Esophagus squamous epithelium (tissue), 5 donors: Measurements from ENCODE around the gene MAB21L4. TPM values are rescaled to one million over a fixed set of nuclear protein-coding genes. Genes with fewer than 3 reads are reported as not detected.

Source experiments
- DNase-seq: peaks from one replicate; lab custom pipeline; 2025; lab: John Stamatoyannopoulos, UW
- H3K27ac ChIP-seq, 4 donors: fragments of 200-600 bp; sonication (generic); one replicate each; pipeline ENCODE4 v1.5.1; 2016 to 2019; ENCODE audit warnings: mild to moderate bottlenecking in 1 of 4
- H3K27me3 ChIP-seq, 4 donors: fragments of 200-600 bp; sonication (generic); 1 replicate in 3 of 4; 2 replicates in 1 of 4; pipeline versions ENCODE4 v1.5.1 to v1.6.0; 2017 to 2021; ENCODE audit warnings: antibody characterized with exemption in 1 of 4
- H3K36me3 ChIP-seq, 3 donors: fragments of 200-600 bp; sonication (generic); one replicate each; pipeline ENCODE4 v1.5.1; 2016 to 2019
- H3K4me1 ChIP-seq, 3 donors: fragments of 200-600 bp; sonication (generic); one replicate each; pipeline ENCODE4 v1.5.1; 2017 to 2019
- H3K4me3 ChIP-seq, 4 donors: fragments of 200-600 bp; sonication (generic); 1 replicate in 3 of 4; 2 replicates in 1 of 4; pipeline ENCODE4 v1.5.1; 2016 to 2019; ENCODE audit warnings: mild to moderate bottlenecking in 2 of 4, moderate library complexity in 1 of 4
- H3K9me3 ChIP-seq, 3 donors: fragments of 200-600 bp; sonication (generic); one replicate each; pipeline ENCODE4 v1.5.1; 2016 to 2019
- CTCF ChIP-seq, 6 experiments: fragments of 450-650 bp in 4 of 6; fragments of 200-600 bp in 2 of 6; sonication (generic) in 2 of 6; IDR thresholded peaks; one replicate each; pipeline ENCODE4 v1.5.1; 2016 to 2019; ENCODE audit warnings: antibody characterized with exemption in 6 of 6, mild to moderate bottlenecking in 4 of 6, moderate library complexity in 4 of 6
- POLR2A ChIP-seq, 4 donors: fragments of 450-650 bp; IDR thresholded peaks; one replicate each; pipeline ENCODE4 v1.6.1; 2017; ENCODE audit warnings: antibody characterized with exemption in 4 of 4, mild to moderate bottlenecking in 4 of 4, moderate library complexity in 3 of 4
- WGBS, 2 donors: methylation state at CpG; one replicate each; pipeline ENCODE4 v1.1.5; 2018; 5-methylcytosine and 5-hydroxymethylcytosine counted together
- intact Hi-C: fragments of 100-400 bp; cut with DNase I; formaldehyde crosslinking; loops from one replicate; pipeline ENCODE4 v1.15.0; 2022
- total RNA-seq, 4 donors: library from RNA; depleted of rRNA; stranded (reverse); fragments of >200 nt; gene quantifications; one replicate each; pipeline ENCODE4 v1.1.0, GENCODE V29; 2016
- donor health status: DM: yes; HTN: yes; CAD: no.

MAB21L4 gene
- total RNA-seq, 4 donors from 2014 or later: 105 to 440 (median 163) TPM

- Histone ChIP-seq H3K27me3 (no peaks in the 10 kb centered on the region), H3K36me3 (peaks cover 0 to 46% (median 4%) of the 10 kb centered on the region in 3 donors), H3K9me3 (no peaks in the 10 kb centered on the region), H3K4me3 (no peak overlapping the region), H3K27ac (no peak overlapping the region), H3K4me1 (peaks cover 0 to 8% (median under 1%) of the 10 kb centered on the region in 3 donors)
- no peak for DNase-seq
- intact Hi-C loops: no loop called here
- no peak for TF ChIP-seq POLR2A (IDR thresholded peaks at IDR 0.05)
- no peak for TF ChIP-seq CTCF (IDR thresholded peaks at IDR 0.05)
- 72 to 88% methylated on average over 3 of the region's 3 CpGs for WGBS, 2 donors
Measured at GRCh38 chr2:240884745-240885144, 11.2 kb downstream of the MAB21L4 start.

GRCh38 chr2:240884221-240884620, 11.7 kb downstream of the MAB21L4 start:
- peaks cover 0 to 41% (median 2%) of the 10 kb centered on the region in 3 donors for H3K36me3 ChIP-seq
- no peak overlapping the region for H3K27ac ChIP-seq
- H3K4me3 ChIP-seq: no peak overlapping the region
- 90 to 100% methylated on average over 1 to 2 of the region's 2 CpGs for WGBS, 2 donors
- DNase-seq: no peak
- H3K27me3 ChIP-seq: no peaks in the 10 kb centered on the region
- H3K9me3 ChIP-seq: no peaks in the 10 kb centered on the region
- TF ChIP-seq POLR2A (IDR thresholded peaks at IDR 0.05): no peak
- TF ChIP-seq CTCF (IDR thresholded peaks at IDR 0.05): no peak
- intact Hi-C loops: no loop called here
- peaks cover 0 to 3% (median 0%) of the 10 kb centered on the region in 3 donors for H3K4me1 ChIP-seq

GRCh38 chr2:240881913-240882312, 14.0 kb downstream of the MAB21L4 start:
- Histone ChIP-seq H3K4me1 (no peaks in the 10 kb centered on the region), H3K27me3 (no peaks in the 10 kb centered on the region), H3K36me3 (peaks cover 0 to 18% (median 0%) of the 10 kb centered on the region in 3 donors), H3K27ac (no peak overlapping the region), H3K4me3 (no peak overlapping the region), H3K9me3 (no peaks in the 10 kb centered on the region)
- WGBS, 2 donors: 48 to 66% methylated on average over 6 of the region's 6 CpGs
- intact Hi-C loops: no loop called here
- no peak for DNase-seq
- no peak for TF ChIP-seq POLR2A (IDR thresholded peaks at IDR 0.05)
- no peak for TF ChIP-seq CTCF (IDR thresholded peaks at IDR 0.05)

GRCh38 chr2:240879105-240879504, 16.9 kb downstream of the MAB21L4 start:
- no peak for DNase-seq
- no peaks in the 10 kb centered on the region for H3K36me3 ChIP-seq
- H3K27me3 ChIP-seq: no peaks in the 10 kb centered on the region
- H3K9me3 ChIP-seq: no peaks in the 10 kb centered on the region
- 72 to 74% methylated on average over 3 to 4 of the region's 7 CpGs for WGBS, 2 donors
- no peak overlapping the region for H3K27ac ChIP-seq
- H3K4me3 ChIP-seq: no peak overlapping the region
- intact Hi-C loops: no loop called here
- TF ChIP-seq POLR2A (IDR thresholded peaks at IDR 0.05) (no peak), CTCF (IDR thresholded peaks at IDR 0.05) (no peak)
- no peaks in the 10 kb centered on the region for H3K4me1 ChIP-seq

GRCh38 chr2:240878341-240878936, 17.5 kb downstream of the MAB21L4 start:
- Histone ChIP-seq H3K36me3 (no peaks in the 10 kb centered on the region), H3K27ac (no peak overlapping the region), H3K4me3 (no peak overlapping the region), H3K9me3 (no peaks in the 10 kb centered on the region), H3K27me3 (no peaks in the 10 kb centered on the region), H3K4me1 (no peaks in the 10 kb centered on the region)
- TF ChIP-seq POLR2A (IDR thresholded peaks at IDR 0.05): no peak
- no peak for TF ChIP-seq CTCF (IDR thresholded peaks at IDR 0.05)
- intact Hi-C loops: no loop called here
- DNase-seq: no peak
- WGBS, 2 donors: no CpG with 5 or more reads among the region's 18 CpGs
